DMS114 treated with DMSO at 0.1 percent for 48 hours (cell line): ENCODE data around the gene ACSL3.

Source experiments
- DNase-seq: peaks from one replicate; lab custom pipeline; 2025; ENCODE audit not compliant: unreplicated experiment; lab: John Stamatoyannopoulos, UW

Gene ACSL3

DNA sequence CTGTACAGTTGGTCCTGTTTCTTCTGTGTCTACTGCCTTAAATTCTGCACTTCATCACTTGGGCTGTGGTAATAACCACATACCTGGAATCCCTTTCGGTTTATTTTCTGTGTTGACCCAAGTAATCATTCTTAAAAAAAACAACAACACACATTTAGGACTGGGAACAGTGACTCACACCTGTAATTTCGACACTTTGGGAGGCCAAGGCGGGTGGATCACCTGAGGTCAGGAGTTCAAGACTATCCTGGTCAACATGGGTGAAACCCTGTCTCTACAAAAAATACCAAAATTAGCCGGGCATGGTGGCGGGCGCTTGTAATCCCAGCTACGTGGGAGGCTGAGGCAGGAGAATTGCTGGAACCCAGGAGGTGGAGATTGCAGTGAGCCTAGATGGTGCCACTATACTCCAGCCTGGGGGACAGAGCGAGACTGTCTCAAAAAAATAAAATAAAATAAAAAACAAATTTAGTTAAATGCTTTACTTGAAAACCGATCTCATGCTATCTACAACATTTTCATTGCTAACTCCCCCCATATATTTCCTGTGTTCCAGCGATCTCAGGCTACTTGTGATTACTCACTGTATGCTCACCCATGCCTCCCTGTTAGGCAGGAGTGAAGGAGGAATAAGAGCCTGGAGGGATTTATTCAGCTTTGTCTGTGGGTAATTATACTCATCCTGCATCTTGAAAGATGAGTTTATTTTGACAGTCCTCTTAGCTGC lies 18.2 kb downstream of the ACSL3 start:
- DNase-seq, result no peak

DNA sequence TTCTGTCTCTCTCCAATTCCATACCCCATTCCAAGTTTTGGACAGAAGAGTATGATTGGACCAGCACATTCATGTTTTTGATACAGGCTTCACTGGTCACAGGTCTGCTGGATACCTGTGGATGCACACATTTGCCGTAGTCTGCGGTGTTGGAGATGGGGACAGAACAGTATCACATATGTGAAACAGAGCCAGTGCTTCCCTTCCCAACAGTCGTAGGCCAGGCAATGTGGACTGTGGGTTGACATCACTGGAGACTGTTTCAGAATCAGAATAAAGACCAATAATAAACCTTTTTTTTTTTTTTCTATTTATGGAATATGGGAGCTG lies 18.7 kb downstream of the ACSL3 start:
- no peak for DNase-seq

- DNase-seq, result no peak
These were observed 21.7 kb downstream of the ACSL3 start for GRCh38 chr2:222882484-222882928.

DNA sequence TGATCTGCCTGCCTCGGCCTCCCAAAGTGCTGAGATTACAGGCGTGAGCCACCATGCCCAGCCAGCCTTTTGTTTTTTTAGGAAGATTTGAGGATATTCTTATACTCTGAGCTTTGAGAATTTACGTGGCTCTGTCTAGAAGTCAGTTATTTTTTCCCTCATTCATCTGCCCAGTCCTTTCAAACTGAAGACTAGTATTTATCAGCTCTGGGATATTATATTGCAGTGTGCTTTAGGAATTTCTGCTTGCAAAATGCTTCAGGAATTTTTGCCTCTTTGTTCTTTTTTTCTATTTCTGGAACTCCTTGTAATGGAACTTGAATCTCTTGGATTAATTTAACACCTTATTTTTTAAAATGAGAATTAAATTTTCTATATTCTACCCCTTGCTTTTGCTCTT lies 22.6 kb downstream of the ACSL3 start:
- DNase-seq, result no peak

DNA sequence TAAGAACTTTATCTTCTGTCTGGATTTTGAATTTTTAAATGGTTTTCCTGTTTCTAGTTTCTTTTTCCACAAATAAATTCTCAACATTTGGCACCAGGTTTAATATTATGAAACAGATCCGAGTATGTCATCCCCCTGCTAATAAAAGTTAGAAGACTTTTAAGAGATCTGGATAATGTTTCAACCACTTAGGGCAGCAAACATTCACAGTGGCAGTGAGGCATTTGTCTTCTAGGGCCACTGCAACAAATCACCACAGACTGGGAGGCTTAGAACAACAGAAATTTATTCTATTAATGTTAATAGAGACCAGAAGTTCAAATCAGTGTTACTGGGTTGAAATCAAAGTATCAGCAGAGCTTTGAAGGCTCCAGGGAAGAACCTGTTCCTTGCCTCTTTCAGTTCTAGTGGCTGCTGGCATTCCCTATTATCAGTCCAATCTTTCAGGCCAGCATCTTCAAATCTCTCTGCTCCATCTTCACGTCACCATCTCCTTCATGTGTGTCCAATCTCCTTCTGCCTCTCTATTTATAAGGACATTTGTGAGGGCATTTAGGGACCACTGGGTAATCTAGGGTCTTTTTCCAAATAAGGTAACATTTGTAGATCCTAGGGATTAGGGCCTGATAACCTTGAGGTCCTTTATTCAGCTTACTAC lies 23.4 kb downstream of the ACSL3 start:
- no peak for DNase-seq

GRCh38 chr2:222884805-222885424 lies 24.1 kb downstream of the ACSL3 start:
- DNase-seq, result no peak

DNA sequence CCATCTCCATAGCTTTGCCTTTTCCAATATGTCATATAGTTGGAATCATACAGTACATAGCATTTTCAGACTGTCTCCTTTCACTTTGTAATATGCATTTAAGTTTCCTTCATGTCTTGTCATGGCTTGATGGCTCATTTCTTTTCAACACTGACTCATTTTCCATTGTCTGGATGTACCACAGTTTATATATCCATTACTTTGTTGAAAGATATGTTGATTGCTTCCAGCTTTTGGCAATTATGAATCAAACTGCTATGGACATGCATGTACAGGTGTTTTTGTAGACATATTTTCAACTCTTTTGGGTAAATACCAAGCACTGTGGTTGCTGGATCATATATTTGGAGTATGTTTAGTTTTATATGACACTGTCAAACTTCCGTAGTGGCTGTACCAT lies 26.3 kb downstream of the ACSL3 start:
- DNase-seq, result no peak

GRCh38 chr2:222888716-222889115 lies 27.9 kb downstream of the ACSL3 start:
- DNase-seq, result no peak

DNA sequence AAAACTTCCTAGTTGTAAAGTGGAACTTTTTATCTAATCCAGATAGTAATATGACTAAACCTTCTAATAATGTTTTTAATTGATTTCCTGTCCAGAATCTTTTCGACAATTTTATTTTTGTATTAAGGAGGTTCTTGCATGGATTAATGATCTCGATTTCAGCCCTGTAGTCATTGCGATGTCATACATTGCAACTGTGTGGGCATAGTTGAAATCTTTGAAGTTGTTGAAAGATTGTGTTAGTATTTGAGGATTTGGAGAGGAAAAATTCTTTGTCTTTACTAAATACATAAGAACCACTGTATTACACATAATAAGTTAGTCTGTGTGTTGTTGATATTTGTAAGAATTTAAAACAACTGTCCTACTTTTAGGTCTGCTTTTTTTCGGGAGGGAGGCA lies 31.1 kb downstream of the ACSL3 start:
- DNase-seq, result no peak

DNA sequence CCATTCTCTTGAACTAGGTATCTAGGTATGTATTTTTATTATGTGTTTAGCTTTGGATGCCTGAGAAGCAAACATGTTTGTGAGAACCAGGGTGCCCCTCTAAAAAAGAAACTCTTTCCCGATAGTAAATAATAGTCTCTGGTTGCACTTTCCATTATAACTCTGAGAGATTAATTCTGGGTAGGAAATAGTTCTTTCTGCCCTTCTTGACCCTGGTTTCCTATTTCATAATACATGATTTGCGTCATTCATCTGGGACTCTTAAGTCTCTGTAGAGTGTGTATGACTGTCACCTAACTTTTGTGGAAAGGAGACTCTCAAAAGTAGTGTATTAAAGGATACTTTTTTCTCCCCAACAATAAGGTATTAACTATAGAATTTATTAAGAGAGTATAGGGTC lies 31.5 kb downstream of the ACSL3 start:
- DNase-seq, result no peak

DNA sequence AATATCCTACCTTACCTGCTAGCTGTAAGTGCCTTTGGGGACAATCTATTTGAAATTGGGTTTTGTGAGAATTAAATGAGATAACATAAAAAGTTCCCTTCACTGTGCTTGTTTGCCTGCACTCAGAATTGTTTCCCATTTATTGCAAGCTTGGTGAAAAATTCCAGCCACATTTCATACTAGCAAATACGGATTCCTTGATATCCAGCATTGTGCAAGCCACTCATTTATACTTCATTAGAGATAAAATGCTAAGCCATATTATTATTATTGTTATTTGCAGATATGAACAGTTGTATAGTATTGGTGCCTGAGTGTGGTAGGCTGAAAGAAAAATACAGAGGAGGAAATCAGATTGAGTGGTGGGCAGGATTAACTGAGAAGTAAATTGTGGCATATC lies 31.9 kb downstream of the ACSL3 start:
- no peak for DNase-seq

DNA sequence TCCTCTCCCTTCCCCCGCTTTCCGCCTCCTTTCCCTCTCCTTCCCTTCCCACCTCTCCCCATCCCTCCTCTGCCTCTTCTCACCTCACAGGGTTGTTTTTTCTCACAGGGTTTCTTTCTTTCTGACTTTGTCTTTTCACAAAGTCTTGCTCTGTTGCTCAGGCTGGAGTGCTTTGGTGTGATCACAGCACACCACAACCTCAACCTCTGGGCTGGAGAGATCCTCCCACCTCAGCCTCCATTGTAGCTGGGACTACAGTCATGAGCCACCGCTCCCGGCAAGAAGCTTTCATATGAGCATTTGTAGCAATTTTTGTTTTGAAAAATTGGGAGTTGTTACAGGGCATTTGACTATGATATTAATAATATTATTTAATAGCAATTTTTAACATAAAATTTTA lies 32.9 kb downstream of the ACSL3 start:
- DNase-seq, result no peak

DNA sequence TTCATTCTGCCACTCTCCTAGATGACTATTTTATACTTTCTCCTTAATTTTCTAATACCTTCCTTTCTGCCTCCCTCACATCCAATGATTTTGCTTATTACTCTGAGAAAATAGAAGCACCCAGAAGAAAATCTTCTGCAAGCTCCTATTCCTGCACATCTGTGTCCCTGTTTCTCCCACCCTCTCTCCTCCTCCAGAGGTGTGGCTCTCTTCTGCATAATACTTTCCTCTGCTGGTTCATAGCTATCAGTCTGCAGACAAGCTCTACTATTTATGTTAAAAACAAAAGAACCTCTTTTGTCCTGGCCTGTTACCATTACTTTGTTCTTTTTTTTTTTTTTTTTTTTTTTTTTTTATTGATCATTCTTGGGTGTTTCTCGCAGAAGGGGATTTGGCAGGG lies 34.3 kb downstream of the ACSL3 start:
- no peak for DNase-seq

GRCh38 chr2:222897898-222898297 lies 37.1 kb downstream of the ACSL3 start:
- no peak for DNase-seq

DNA sequence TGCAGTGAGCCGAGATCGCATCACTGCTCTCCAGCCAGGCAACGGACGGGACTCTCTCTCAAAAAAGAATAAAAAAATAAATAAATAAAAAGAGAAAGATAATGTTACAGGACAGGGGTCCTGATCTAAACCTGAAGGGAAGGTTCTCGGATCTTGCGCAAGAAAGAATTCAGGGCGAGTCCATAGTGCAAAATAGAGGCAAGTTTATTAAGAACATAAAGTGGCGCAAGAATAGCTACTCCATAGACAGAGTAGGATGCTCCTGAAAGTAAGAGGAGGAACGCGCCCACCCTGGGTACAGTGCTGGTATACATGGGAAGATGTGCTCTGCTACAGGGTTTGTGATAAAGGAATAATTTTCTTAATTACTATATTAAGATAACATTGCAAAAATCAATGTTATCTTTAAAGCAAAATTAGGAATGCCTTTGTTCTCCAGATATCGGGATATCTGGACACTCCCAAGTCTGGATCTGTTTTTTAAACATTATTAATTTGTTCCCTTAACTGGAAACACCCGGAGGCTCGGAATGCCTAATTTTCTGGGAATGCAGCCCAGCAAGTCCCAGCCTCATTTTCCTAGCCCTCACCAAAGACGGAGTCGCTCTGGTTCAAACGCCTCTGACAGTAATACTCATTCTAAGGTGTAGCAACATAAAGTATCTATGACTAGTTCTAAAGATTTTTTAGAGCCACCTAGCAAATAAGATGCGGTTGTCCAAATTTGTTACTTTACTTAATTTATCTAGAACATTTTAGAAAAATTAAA lies 38.8 kb downstream of the ACSL3 start:
- no peak for DNase-seq

DNA sequence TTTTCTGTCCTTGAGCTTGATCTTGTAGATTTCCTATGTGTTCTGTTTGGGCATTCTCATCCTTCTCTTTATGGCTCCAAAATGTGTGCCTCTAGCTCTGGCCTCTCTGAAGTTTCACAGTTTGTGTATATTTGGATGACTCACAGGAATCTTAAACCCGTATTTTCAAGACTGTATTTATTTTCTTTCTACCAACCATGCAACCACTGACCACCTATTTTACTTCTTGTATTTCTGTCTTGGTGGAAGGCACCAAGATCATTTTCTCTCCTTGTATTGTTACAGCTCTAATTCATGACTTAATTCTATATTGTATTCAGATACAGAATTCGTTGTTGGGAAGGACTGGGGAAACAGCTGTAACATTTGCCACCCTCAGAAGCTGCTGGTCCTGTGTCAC lies 39.5 kb downstream of the ACSL3 start:
- no peak for DNase-seq

- no peak for DNase-seq
These were observed 41.8 kb downstream of the ACSL3 start for GRCh38 chr2:222902660-222903059.

DNA sequence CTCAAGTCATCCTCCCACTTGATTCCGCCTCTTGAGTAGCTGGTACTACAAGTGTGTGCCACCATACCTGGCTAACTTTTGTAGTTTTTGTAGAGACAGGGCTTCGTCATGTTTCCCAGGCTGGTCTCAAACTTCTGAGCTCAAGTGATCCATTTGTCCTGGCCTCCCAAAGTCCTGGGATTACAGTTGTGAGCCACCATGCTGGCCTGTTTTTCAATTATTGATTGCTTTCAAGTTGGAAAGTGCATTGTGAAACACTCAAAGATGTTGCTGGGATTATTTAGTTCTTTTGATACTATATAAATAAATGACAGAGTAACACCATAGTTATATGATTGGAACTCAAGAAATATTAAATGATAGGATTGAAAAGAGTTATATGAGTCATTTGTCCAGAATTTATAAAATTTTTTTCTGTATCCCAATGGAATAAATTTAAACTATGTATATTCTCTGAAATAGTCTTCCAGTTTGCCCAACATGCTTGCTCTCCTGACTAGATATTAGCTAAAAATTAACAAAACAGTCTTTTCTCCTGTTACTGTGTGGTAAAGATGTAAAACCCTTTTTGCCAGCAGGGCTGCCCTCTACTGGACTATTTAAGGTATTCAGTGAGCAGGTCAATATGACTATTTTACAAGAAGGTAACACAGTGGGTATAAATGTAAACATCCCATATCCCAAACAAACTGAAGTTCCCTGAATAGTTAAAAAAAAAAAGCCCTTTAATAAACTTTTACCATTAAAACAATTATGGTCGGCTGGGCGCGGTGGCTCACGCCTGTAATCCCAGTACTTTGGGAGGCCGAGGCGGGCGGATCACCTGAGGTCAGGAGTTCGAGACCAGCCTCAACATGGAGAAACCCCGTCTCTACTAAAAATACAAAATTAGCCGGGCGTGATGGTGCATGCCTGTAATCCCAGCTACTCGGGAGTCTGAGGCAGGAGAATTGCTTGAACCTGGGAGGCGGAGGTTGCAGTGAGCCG lies 42.7 kb downstream of the ACSL3 start:
- DNase-seq, result peak; percentile 31

- no peak for DNase-seq
These were observed 43.9 kb downstream of the ACSL3 start for GRCh38 chr2:222904557-222905258.

GRCh38 chr2:222907048-222907447 lies 46.2 kb downstream of the ACSL3 start:
- DNase-seq, result no peak
